ENCODE results near the gene CPED1. TPM values are rescaled to one million over a fixed set of nuclear protein-coding genes. Genes with fewer than 3 reads are reported as not detected.
"Not testable (repeated sequence)": the region's sequence is repeated elsewhere in the genome, so short reads cannot be mapped to it uniquely, and the experiment has no call there.

CPED1 gene
- total and polyA plus RNA-seq, 7 experiments from 2014 or later, result 0.10 to 4.5 (median 0.40) TPM; not detected in 2

DNA sequence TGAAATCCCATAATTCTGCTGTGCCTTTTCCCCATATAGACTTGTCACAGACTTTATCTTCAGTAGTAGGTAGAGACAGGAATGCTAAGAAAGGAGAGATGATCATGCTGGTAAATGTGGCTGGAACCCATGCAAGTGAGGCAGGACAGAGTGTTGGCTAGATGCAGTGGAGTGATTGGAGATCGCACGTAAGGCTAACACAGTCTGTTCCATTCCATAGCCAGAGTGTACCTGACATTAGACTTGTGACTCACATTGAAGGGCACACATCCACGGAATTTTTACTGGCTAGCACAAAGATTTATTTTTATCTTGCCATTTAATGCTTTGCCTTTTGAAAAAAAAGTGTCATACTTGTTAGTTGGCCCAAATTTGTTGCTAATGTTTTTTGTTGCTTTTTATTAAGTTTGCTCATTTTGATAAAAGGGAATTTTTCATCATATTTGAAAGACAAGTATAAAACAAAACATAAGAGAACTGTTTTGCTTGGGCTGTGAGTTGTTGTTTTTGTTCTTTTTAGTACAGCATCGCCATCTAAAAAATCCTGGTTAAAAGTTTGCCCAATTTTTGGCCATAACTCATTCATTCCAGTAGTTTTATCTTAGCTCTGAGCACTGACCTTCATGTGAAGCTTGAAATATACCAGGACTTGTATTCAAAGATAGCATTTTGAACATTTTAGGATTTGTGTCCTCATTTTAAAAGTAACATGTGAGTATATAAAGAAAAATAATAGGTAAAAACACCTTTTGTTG, 81.0 kb downstream of the CPED1 start:
- H3K27me3 Mint-ChIP-seq, result peaks cover 0 to 11% (median 9%) of the 10 kb centered on the region in 5 donors
- ChIA-PET CTCF (no interaction called here), POLR2A (interaction anchor here (0.7 kb wide), 1 partner anchor 212 kb away, joined by 3 read pairs; the partner anchor contains the start of gene TSPAN12)
- no peak for DNase-seq
- H3K27ac Mint-ChIP-seq, result no peak overlapping the region
- no peaks in the 10 kb centered on the region for H3K36me3 Mint-ChIP-seq
- H3K36me3 ChIP-seq (ENCODE audit: control insufficient read depth in 2 of 3, insufficient read depth in 3 of 3, low read length in 3 of 3), result no peaks in the 10 kb centered on the region
- H3K4me1 ChIP-seq (ENCODE audit: control insufficient read depth in 2 of 2, insufficient read depth in 2 of 2, low read length in 2 of 2), result no peaks in the 10 kb centered on the region
- peaks cover 0 to 2% (median 0%) of the 10 kb centered on the region in 7 donors for H3K4me1 Mint-ChIP-seq
- H3K27ac ChIP-seq (ENCODE audit: low read depth, low read length), result no peak overlapping the region
- no peaks in the 10 kb centered on the region for H3K27me3 ChIP-seq (ENCODE audit: control insufficient read depth in 2 of 2, insufficient read depth in 2 of 2, low read length in 2 of 2)
- no peak overlapping the region for H3K4me3 Mint-ChIP-seq
- intact Hi-C loops (cut with micrococcal nuclease), result no loop called here
- H3K9me3 Mint-ChIP-seq, result peaks cover 0 to 2% (median 0%) of the 10 kb centered on the region in 11 donors
- H3K4me3 ChIP-seq (ENCODE audit: low read length), result no peak overlapping the region
- no peaks in the 10 kb centered on the region for H3K9me3 ChIP-seq (ENCODE audit: control insufficient read depth in 2 of 3, low read length in 3 of 3)
- ATAC-seq, result no peak

DNA sequence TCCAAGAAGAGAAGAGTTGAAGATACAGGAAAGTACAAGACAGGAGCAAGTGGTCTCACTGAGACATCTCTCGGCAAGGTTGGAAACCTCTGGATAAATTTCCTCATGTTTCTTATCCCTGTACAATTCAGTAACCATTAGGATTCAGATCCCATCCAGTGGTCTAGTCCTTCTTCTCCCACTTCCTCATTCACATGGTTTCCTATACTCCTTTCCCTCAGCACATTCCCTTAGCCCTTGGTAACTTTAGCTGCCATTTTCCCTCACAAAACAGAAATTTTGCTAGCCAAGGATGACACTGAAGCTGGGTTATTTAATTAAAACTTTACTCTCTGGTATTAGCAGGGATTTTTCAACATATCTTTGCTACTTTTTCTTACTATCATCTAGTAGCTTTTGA, 82.6 kb downstream of the CPED1 start:
- Histone ChIP-seq H3K27ac (ENCODE audit: low read depth, low read length) (no peak overlapping the region), H3K4me3 (ENCODE audit: low read length) (no peak overlapping the region), H3K9me3 (ENCODE audit: control insufficient read depth in 2 of 3, low read length in 3 of 3) (no peaks in the 10 kb centered on the region), H3K36me3 (ENCODE audit: control insufficient read depth in 2 of 3, insufficient read depth in 3 of 3, low read length in 3 of 3) (no peaks in the 10 kb centered on the region), H3K4me1 (ENCODE audit: control insufficient read depth in 2 of 2, insufficient read depth in 2 of 2, low read length in 2 of 2) (no peaks in the 10 kb centered on the region), H3K27me3 (ENCODE audit: control insufficient read depth in 2 of 2, insufficient read depth in 2 of 2, low read length in 2 of 2) (no peaks in the 10 kb centered on the region)
- no peak overlapping the region for H3K4me3 Mint-ChIP-seq
- ATAC-seq (no peak), DNase-seq (no peak)
- H3K27ac Mint-ChIP-seq, result no peak overlapping the region
- ChIA-PET CTCF (interaction anchor here (1.3 kb wide), 1 partner anchor 84 kb away, joined by 3 read pairs; no protein-coding TSS in a partner anchor), POLR2A (interaction anchor here (0.6 kb wide), 1 partner anchor 367 kb away, joined by 3 read pairs; no protein-coding TSS in a partner anchor)
- H3K4me1 Mint-ChIP-seq, result peaks cover 0 to 2% (median 0%) of the 10 kb centered on the region in 7 donors
- peaks cover 0 to 2% (median 0%) of the 10 kb centered on the region in 11 donors for H3K9me3 Mint-ChIP-seq
- no peaks in the 10 kb centered on the region for H3K36me3 Mint-ChIP-seq
- peaks cover 0 to 11% (median 9%) of the 10 kb centered on the region in 5 donors for H3K27me3 Mint-ChIP-seq
- intact Hi-C loops (cut with micrococcal nuclease), result no loop called here

DNA sequence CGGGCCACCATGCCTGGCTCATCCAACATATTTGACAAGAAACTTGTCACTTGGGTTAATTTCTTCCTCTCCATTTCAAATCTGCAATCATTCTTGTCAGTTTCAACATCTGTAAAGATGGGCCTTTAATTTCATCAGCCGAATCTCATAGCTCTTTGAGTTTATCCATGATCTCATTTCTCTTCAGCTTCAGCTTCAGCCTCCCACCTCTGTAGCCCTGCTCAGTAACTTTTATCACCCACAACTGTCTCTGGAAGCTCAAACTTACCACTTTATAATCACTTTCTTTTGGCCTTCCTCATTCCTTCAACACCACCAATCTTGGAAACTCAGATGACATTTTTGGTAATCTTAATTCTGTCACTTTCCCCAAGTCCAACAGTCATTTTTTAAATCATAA, 83.2 kb downstream of the CPED1 start:
- intact Hi-C loops (cut with micrococcal nuclease), result no loop called here
- no peak for DNase-seq
- H3K4me1 ChIP-seq (ENCODE audit: control insufficient read depth in 2 of 2, insufficient read depth in 2 of 2, low read length in 2 of 2), result no peaks in the 10 kb centered on the region
- no peaks in the 10 kb centered on the region for H3K36me3 ChIP-seq (ENCODE audit: control insufficient read depth in 2 of 3, insufficient read depth in 3 of 3, low read length in 3 of 3)
- Mint-ChIP-seq H3K27ac (no peak overlapping the region), H3K36me3 (no peaks in the 10 kb centered on the region), H3K9me3 (peaks cover 0 to 2% (median 0%) of the 10 kb centered on the region in 11 donors), H3K4me1 (peaks cover 0 to 2% (median 0%) of the 10 kb centered on the region in 7 donors), H3K27me3 (peaks cover under 1 to 12% (median 9%) of the 10 kb centered on the region in 5 donors), H3K4me3 (no peak overlapping the region)
- ChIA-PET POLR2A (interaction anchor here (0.6 kb wide), 1 partner anchor 366 kb away, joined by 3 read pairs; no protein-coding TSS in a partner anchor), CTCF (interaction anchor here (1.3 kb wide), 1 partner anchor 84 kb away, joined by 3 read pairs; no protein-coding TSS in a partner anchor)
- H3K27ac ChIP-seq (ENCODE audit: low read depth, low read length), result no peak overlapping the region
- ATAC-seq, result no peak
- no peaks in the 10 kb centered on the region for H3K9me3 ChIP-seq (ENCODE audit: control insufficient read depth in 2 of 3, low read length in 3 of 3)
- H3K27me3 ChIP-seq (ENCODE audit: control insufficient read depth in 2 of 2, insufficient read depth in 2 of 2, low read length in 2 of 2), result no peaks in the 10 kb centered on the region
- no peak overlapping the region for H3K4me3 ChIP-seq (ENCODE audit: low read length)

GRCh38 chr7:121072826-121073225, 84.3 kb downstream of the CPED1 start:
- Histone ChIP-seq H3K4me3 (ENCODE audit: low read length) (no peak overlapping the region), H3K36me3 (ENCODE audit: control insufficient read depth in 2 of 3, insufficient read depth in 3 of 3, low read length in 3 of 3) (no peaks in the 10 kb centered on the region), H3K9me3 (ENCODE audit: control insufficient read depth in 2 of 3, low read length in 3 of 3) (no peaks in the 10 kb centered on the region), H3K4me1 (ENCODE audit: control insufficient read depth in 2 of 2, insufficient read depth in 2 of 2, low read length in 2 of 2) (no peaks in the 10 kb centered on the region), H3K27me3 (ENCODE audit: control insufficient read depth in 2 of 2, insufficient read depth in 2 of 2, low read length in 2 of 2) (no peaks in the 10 kb centered on the region), H3K27ac (ENCODE audit: low read depth, low read length) (no peak overlapping the region)
- Mint-ChIP-seq H3K36me3 (no peaks in the 10 kb centered on the region), H3K27ac (no peak overlapping the region), H3K9me3 (peaks cover 0 to 2% (median 0%) of the 10 kb centered on the region in 11 donors), H3K27me3 (peaks cover 5 to 18% (median 14%) of the 10 kb centered on the region in 5 donors), H3K4me1 (no peaks in the 10 kb centered on the region), H3K4me3 (no peak overlapping the region)
- DNase-seq (no peak), ATAC-seq (no peak)
- POLR2A ChIA-PET, result no interaction called here
- CTCF ChIA-PET, result no interaction called here
- intact Hi-C loops (cut with micrococcal nuclease), result no loop called here

- Histone ChIP-seq H3K4me1 (ENCODE audit: control insufficient read depth in 2 of 2, insufficient read depth in 2 of 2, low read length in 2 of 2) (no peaks in the 10 kb centered on the region), H3K27ac (ENCODE audit: low read depth, low read length) (no peak overlapping the region), H3K4me3 (ENCODE audit: low read length) (no peak overlapping the region), H3K36me3 (ENCODE audit: control insufficient read depth in 2 of 3, insufficient read depth in 3 of 3, low read length in 3 of 3) (no peaks in the 10 kb centered on the region), H3K9me3 (ENCODE audit: control insufficient read depth in 2 of 3, low read length in 3 of 3) (no peaks in the 10 kb centered on the region), H3K27me3 (ENCODE audit: control insufficient read depth in 2 of 2, insufficient read depth in 2 of 2, low read length in 2 of 2) (no peaks in the 10 kb centered on the region)
- ChIA-PET CTCF (no interaction called here), POLR2A (no interaction called here)
- Mint-ChIP-seq H3K4me1 (no peaks in the 10 kb centered on the region), H3K27ac (no peak overlapping the region), H3K27me3 (peaks cover 5 to 18% (median 17%) of the 10 kb centered on the region in 5 donors), H3K9me3 (peaks cover 0 to 2% (median 0%) of the 10 kb centered on the region in 11 donors), H3K36me3 (no peaks in the 10 kb centered on the region), H3K4me3 (no peak overlapping the region)
- no peak for DNase-seq
- intact Hi-C loops (cut with micrococcal nuclease), result no loop called here
- no peak for ATAC-seq
These were observed 85.1 kb downstream of the CPED1 start for GRCh38 chr7:121073463-121074099.

DNA sequence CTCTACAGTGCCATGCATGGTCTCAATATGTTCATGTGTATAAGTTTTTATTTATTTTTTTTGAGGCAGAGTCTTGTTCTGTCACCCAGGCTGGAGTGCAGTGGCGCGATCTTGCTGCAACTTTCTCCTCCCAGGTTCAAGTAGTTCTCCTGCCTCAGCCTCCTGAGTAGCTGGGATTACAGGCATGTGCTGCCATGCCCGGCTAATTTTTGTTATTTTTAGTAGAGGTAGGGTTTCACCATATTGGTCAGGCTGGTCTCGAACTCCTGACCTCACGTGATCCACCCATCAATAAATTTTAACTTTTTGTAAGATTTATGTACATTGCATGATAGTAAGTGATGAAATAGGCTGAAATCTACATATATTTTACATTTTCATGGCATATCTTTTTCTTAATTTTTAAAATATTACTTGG, 86.9 kb downstream of the CPED1 start:
- H3K4me1 Mint-ChIP-seq; H3K9me3 ChIP-seq (ENCODE audit: control insufficient read depth in 2 of 3, low read length in 3 of 3); H3K4me1 ChIP-seq (ENCODE audit: control insufficient read depth in 2 of 2, insufficient read depth in 2 of 2, low read length in 2 of 2); intact Hi-C loops (cut with micrococcal nuclease); H3K4me3 Mint-ChIP-seq; H3K27ac ChIP-seq (ENCODE audit: low read depth, low read length); H3K9me3 Mint-ChIP-seq; DNase-seq; H3K4me3 ChIP-seq (ENCODE audit: low read length); ATAC-seq; H3K36me3 ChIP-seq (ENCODE audit: control insufficient read depth in 2 of 3, insufficient read depth in 3 of 3, low read length in 3 of 3); H3K27ac Mint-ChIP-seq; H3K27me3 ChIP-seq (ENCODE audit: control insufficient read depth in 2 of 2, insufficient read depth in 2 of 2, low read length in 2 of 2); H3K36me3 Mint-ChIP-seq: not testable (repeated sequence)
- ChIA-PET POLR2A (interaction anchor here (0.6 kb wide), 1 partner anchor 12 kb away, joined by 6 read pairs; no protein-coding TSS in a partner anchor), CTCF (interaction anchor here (1.2 to 3.3 kb wide), 2 partner anchors 85 to 87 kb away, joined by 4 to 11 read pairs; partner anchors contain the start of gene CPED1)
- H3K27me3 Mint-ChIP-seq, result peaks cover 8 to 16% (median 10%) of the 10 kb centered on the region in 5 donors
